ENCODE measurements around the gene ANKRD11.

Gene ANKRD11

GRCh38 chr16:89369266-89369895 lies 121.0 kb downstream of the ANKRD11 start:
- no peaks in the 10 kb centered on the region for H3K27me3 ChIP-seq (ENCODE audit: low read length)
- H3K9me3 ChIP-seq (ENCODE audit: insufficient read depth, low read length) = no peaks in the 10 kb centered on the region
- H3K27ac ChIP-seq (ENCODE audit: low read depth, low read length) = no peak overlapping the region
- H4K20me1 ChIP-seq (ENCODE audit: low read depth, low read length) = peaks cover 48% of the 10 kb centered on the region
- no peaks in the 10 kb centered on the region for H3K9me2 ChIP-seq (replicated peaks; ENCODE audit: insufficient read depth, low read length)
- H2AFZ ChIP-seq (ENCODE audit: low read depth, low read length, severe bottlenecking) = no peak overlapping the region
- 0 out of 2 replicates have a peak, but pooled peaks cover under 1% of the 10 kb centered on the region for H3F3A ChIP-seq (ENCODE audit: insufficient read depth)
- TF ChIP-seq CTCF (IDR thresholded peaks at IDR 0.05; ENCODE audit: insufficient read depth, low read length, poor library complexity, severe bottlenecking) = no peak
- TF ChIP-seq EZH2phosphoT487 (conservative IDR thresholded peaks at IDR 0.05; ENCODE audit: low read length) = no peak
- H3K79me2 ChIP-seq (ENCODE audit: insufficient read depth, low read length) = peaks cover 100% of the 10 kb centered on the region
- no peak overlapping the region for H3K4me3 ChIP-seq (ENCODE audit: insufficient read depth, low read length, poor library complexity, severe bottlenecking)
- no peak overlapping the region for H3K4me2 ChIP-seq (ENCODE audit: low read depth, low read length, poor library complexity, severe bottlenecking)
- no peak overlapping the region for H3K9ac ChIP-seq (ENCODE audit: low read length)
- H3K36me3 ChIP-seq (ENCODE audit: low read length) = no peaks in the 10 kb centered on the region

- Histone ChIP-seq H3K9me2 (replicated peaks; ENCODE audit: insufficient read depth, low read length) (no peaks in the 10 kb centered on the region), H2AFZ (ENCODE audit: low read depth, low read length, severe bottlenecking) (no peak overlapping the region), H3K79me2 (ENCODE audit: insufficient read depth, low read length) (peaks cover 100% of the 10 kb centered on the region), H3K27ac (ENCODE audit: low read depth, low read length) (no peak overlapping the region), H3K4me3 (ENCODE audit: insufficient read depth, low read length, poor library complexity, severe bottlenecking) (no peak overlapping the region), H3K27me3 (ENCODE audit: low read length) (no peaks in the 10 kb centered on the region), H3K9ac (ENCODE audit: low read length) (no peak overlapping the region), H4K20me1 (ENCODE audit: low read depth, low read length) (peaks cover 41% of the 10 kb centered on the region), H3F3A (ENCODE audit: insufficient read depth) (no peaks in the 10 kb centered on the region), H3K4me2 (ENCODE audit: low read depth, low read length, poor library complexity, severe bottlenecking) (no peak overlapping the region), H3K36me3 (ENCODE audit: low read length) (no peaks in the 10 kb centered on the region), H3K9me3 (ENCODE audit: insufficient read depth, low read length) (no peaks in the 10 kb centered on the region)
- no peak for TF ChIP-seq CTCF (IDR thresholded peaks at IDR 0.05; ENCODE audit: insufficient read depth, low read length, poor library complexity, severe bottlenecking)
- TF ChIP-seq EZH2phosphoT487 (conservative IDR thresholded peaks at IDR 0.05; ENCODE audit: low read length) = no peak
Measured at GRCh38 chr16:89368604-89369249, 121.6 kb downstream of the ANKRD11 start.

- H4K20me1 ChIP-seq (ENCODE audit: low read depth, low read length) = peaks cover 32% of the 10 kb centered on the region; the same call in 1 of the 2 replicates
- no peaks in the 10 kb centered on the region for H3K27me3 ChIP-seq (ENCODE audit: low read length)
- H3K4me3 ChIP-seq (ENCODE audit: insufficient read depth, low read length, poor library complexity, severe bottlenecking) = no peak overlapping the region
- no peak overlapping the region for H3K27ac ChIP-seq (ENCODE audit: low read depth, low read length)
- TF ChIP-seq EZH2phosphoT487 (conservative IDR thresholded peaks at IDR 0.05; ENCODE audit: low read length) = no peak
- TF ChIP-seq CTCF (IDR thresholded peaks at IDR 0.05; ENCODE audit: insufficient read depth, low read length, poor library complexity, severe bottlenecking) = no peak
- no peak overlapping the region for H3K4me2 ChIP-seq (ENCODE audit: low read depth, low read length, poor library complexity, severe bottlenecking)
- H3K9me3 ChIP-seq (ENCODE audit: insufficient read depth, low read length) = no peaks in the 10 kb centered on the region
- no peaks in the 10 kb centered on the region for H3K36me3 ChIP-seq (ENCODE audit: low read length)
- H3F3A ChIP-seq (ENCODE audit: insufficient read depth) = no peaks in the 10 kb centered on the region
- H3K9me2 ChIP-seq (replicated peaks; ENCODE audit: insufficient read depth, low read length) = no peaks in the 10 kb centered on the region
- H3K9ac ChIP-seq (ENCODE audit: low read length) = no peak overlapping the region
- peaks cover 97% of the 10 kb centered on the region for H3K79me2 ChIP-seq (ENCODE audit: insufficient read depth, low read length)
- H2AFZ ChIP-seq (ENCODE audit: low read depth, low read length, severe bottlenecking) = no peak overlapping the region
Measured at GRCh38 chr16:89367538-89367915, 122.8 kb downstream of the ANKRD11 start.

Data from SU-DHL-6 (cell line).